HepG2 (cell line): ENCODE measurements around the gene LENEP.

ENCODE experiments used
- KAT8 ChIP-seq: IDR thresholded peaks from 2 replicates; pipeline ENCODE4 v1.6.1; 2016; ENCODE audit warnings: missing genetic modification reagents, missing compliant biosample characterization
- ZNF446 ChIP-seq: sonication (generic); formaldehyde crosslinking; IDR thresholded peaks from 2 replicates; pipeline ENCODE4 v1.5.0; 2020; ENCODE audit warnings: mild to moderate bottlenecking, missing genetic modification reagents

DNA sequence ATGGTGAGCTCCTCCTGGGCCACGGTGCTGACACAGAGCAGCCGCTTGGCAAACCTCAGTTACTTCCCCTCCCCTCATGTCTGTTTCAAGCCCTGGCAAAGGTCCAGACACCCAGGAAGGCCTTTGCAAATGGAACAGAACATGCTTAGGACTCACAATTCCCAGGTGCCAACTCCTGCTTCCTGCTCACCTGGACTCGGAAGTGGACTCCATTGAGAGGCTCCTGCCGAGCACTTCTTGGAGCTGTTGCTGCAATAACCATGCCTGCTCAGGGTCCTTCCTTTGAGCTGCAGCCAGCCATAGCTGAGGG, 29.5 kb downstream of the LENEP start:
- TF ChIP-seq ZNF446 (CRISPR knock-in tag): no peak
- no peak for TF ChIP-seq KAT8 (CRISPR knock-in tag)
